Mesenchymal stem cell (in vitro differentiated cells and primary cell): ENCODE data around the gene MEX3B.

Source experiments
- DNase-seq: peaks from one replicate; pipeline ENCODE4 v3.0.0-alpha.2; 2013
- H2AFZ ChIP-seq: one replicate; pipeline ENCODE4 v1.6.1; 2013; ENCODE audit warnings: low read depth, mild to moderate bottlenecking, control low read depth, inconsistent platforms, low read length, moderate library complexity
- H2AK5ac ChIP-seq: 2 replicates; pipeline ENCODE4 v1.6.1; 2013; ENCODE audit warnings: low read length, moderate library complexity, mild to moderate bottlenecking, inconsistent platforms; ENCODE audit not compliant: severe bottlenecking
- H2BK120ac ChIP-seq: one replicate; pipeline ENCODE4 v1.6.1; 2013; ENCODE audit warnings: low read depth, mild to moderate bottlenecking, inconsistent platforms, low read length, moderate library complexity
- H2BK12ac ChIP-seq, 2 experiments: one replicate each; pipeline ENCODE4 v1.6.1; 2013; ENCODE audit warnings: inconsistent platforms in 2 of 2, low read length in 2 of 2, mild to moderate bottlenecking in 2 of 2, moderate library complexity in 2 of 2, control low read depth in 1 of 2
- H2BK15ac ChIP-seq: one replicate; pipeline ENCODE4 v1.6.1; 2013; ENCODE audit warnings: mild to moderate bottlenecking, low read depth, inconsistent platforms; ENCODE audit not compliant: poor library complexity, severe bottlenecking
- H2BK5ac ChIP-seq: 2 replicates; pipeline ENCODE4 v1.6.1; 2013; ENCODE audit warnings: low read depth, mild to moderate bottlenecking, low read length, control low read depth, inconsistent platforms; ENCODE audit not compliant: poor library complexity, severe bottlenecking
- H3K14ac ChIP-seq, 2 experiments: one replicate each; pipeline ENCODE4 v1.6.1; 2013; ENCODE audit warnings: inconsistent platforms in 2 of 2, low read length in 2 of 2, control low read depth in 1 of 2, mild to moderate bottlenecking in 1 of 2, moderate library complexity in 1 of 2
- H3K18ac ChIP-seq, 2 experiments: one replicate each; pipeline ENCODE4 v1.6.1; 2013; ENCODE audit warnings: inconsistent platforms in 2 of 2, low read length in 2 of 2, control low read depth in 1 of 2, low read depth in 1 of 2, mild to moderate bottlenecking in 1 of 2
- H3K23ac ChIP-seq, 2 experiments: one replicate each; pipeline ENCODE4 v1.6.1; 2013; ENCODE audit warnings: inconsistent platforms in 2 of 2, low read length in 2 of 2, mild to moderate bottlenecking in 2 of 2, moderate library complexity in 2 of 2, control low read depth in 1 of 2
- H3K27ac ChIP-seq: 2 replicates; pipeline ENCODE4 v1.5.1; 2013; ENCODE audit warnings: mild to moderate bottlenecking, moderate library complexity, low read length, control low read depth, inconsistent platforms; ENCODE audit not compliant: poor library complexity, severe bottlenecking
- H3K27me3 ChIP-seq, 2 experiments: 2 replicates each; pipeline versions ENCODE4 v1.6.1 to v1.7.0; 2013; ENCODE audit warnings: low read length in 2 of 2, mild to moderate bottlenecking in 2 of 2, moderate library complexity in 2 of 2, control low read depth in 1 of 2, inconsistent platforms in 1 of 2; ENCODE audit not compliant: control insufficient read depth in 1 of 2, insufficient read depth in 1 of 2
- H3K36me3 ChIP-seq, 2 experiments: 2 replicates each; pipeline versions ENCODE4 v1.6.1 to v1.7.0; 2013; ENCODE audit warnings: low read length in 2 of 2, control low read depth in 1 of 2, inconsistent platforms in 1 of 2, low read depth in 1 of 2, mild to moderate bottlenecking in 1 of 2; ENCODE audit not compliant: insufficient read depth in 2 of 2, control insufficient read depth in 1 of 2
- H3K4ac ChIP-seq, 2 experiments: one replicate each; pipeline ENCODE4 v1.6.1; 2013; ENCODE audit warnings: inconsistent platforms in 2 of 2, low read length in 2 of 2, mild to moderate bottlenecking in 2 of 2, moderate library complexity in 2 of 2, control low read depth in 1 of 2, low read depth in 1 of 2
- H3K4me1 ChIP-seq: 2 replicates; pipeline ENCODE4 v1.6.1; 2013; ENCODE audit warnings: low read depth, low read length, control low read depth; ENCODE audit not compliant: control insufficient read depth, insufficient read depth
- H3K4me2 ChIP-seq: 2 replicates; pipeline ENCODE4 v1.6.1; 2013; ENCODE audit warnings: low read length, mild to moderate bottlenecking, inconsistent platforms; ENCODE audit not compliant: poor library complexity, severe bottlenecking
- H3K4me3 ChIP-seq, 2 experiments: 2 replicates each; pipeline versions ENCODE4 v1.5.1 to v1.7.0; 2013; ENCODE audit warnings: low read length in 2 of 2, mild to moderate bottlenecking in 2 of 2, control low read depth in 1 of 2, low read depth in 1 of 2; ENCODE audit not compliant: insufficient read depth in 1 of 2
- H3K79me1 ChIP-seq: replicated peaks from 2 replicates; pipeline ENCODE4 v1.6.1; 2013; ENCODE audit warnings: mild to moderate bottlenecking, control low read depth, low read length, inconsistent platforms; ENCODE audit not compliant: poor library complexity, severe bottlenecking
- H3K9ac ChIP-seq: 2 replicates; pipeline ENCODE4 v1.7.0; 2013; ENCODE audit warnings: mild to moderate bottlenecking, low read length, moderate library complexity
- H3K9me3 ChIP-seq: 2 replicates; pipeline ENCODE4 v1.7.0; 2013; ENCODE audit warnings: mild to moderate bottlenecking, low read length; ENCODE audit not compliant: control insufficient read depth
- H4K8ac ChIP-seq: one replicate; pipeline ENCODE4 v1.6.1; 2013; ENCODE audit warnings: inconsistent platforms, mild to moderate bottlenecking, low read length, moderate library complexity
- H4K91ac ChIP-seq: one replicate; pipeline ENCODE4 v1.6.1; 2013; ENCODE audit warnings: mild to moderate bottlenecking, low read length, inconsistent platforms
- WGBS: methylation state at CpG from one replicate; pipeline ENCODE4 v1.1.7; 2013; ENCODE audit warnings: mixed read lengths; 5-methylcytosine and 5-hydroxymethylcytosine counted together

The MEX3B gene

GRCh38 chr15:82062479-82063454 lies 16.9 kb upstream of the MEX3B start:
- Histone ChIP-seq H4K8ac (no peak overlapping the region), H3K4ac (no peak overlapping the region), H3K4me1 (peaks cover 3% of the 10 kb centered on the region), H3K14ac (no peak overlapping the region), H3K79me1 (no peaks in the 10 kb centered on the region), H3K18ac (no peak overlapping the region), H2BK5ac (no peak overlapping the region), H2BK12ac (no peak overlapping the region), H3K9me3 (no peaks in the 10 kb centered on the region), H2AFZ (no peak overlapping the region), H3K4me3 (no peak overlapping the region), H3K27ac (no peak overlapping the region), H2BK15ac (no peak overlapping the region), H2AK5ac (no peak overlapping the region), H3K36me3 (no peaks in the 10 kb centered on the region), H3K4me2 (no peak overlapping the region), H3K23ac (no peak overlapping the region), H3K27me3 (peaks cover 56 to 59% of the 10 kb centered on the region in 2 experiments), H4K91ac (no peak overlapping the region), H2BK120ac (no peak overlapping the region), H3K9ac (no peak overlapping the region)
- WGBS = 28% methylated on average over 19 of the region's 20 CpGs
- DNase-seq = no peak

GRCh38 chr15:82060817-82061216 lies 15.0 kb upstream of the MEX3B start:
- peaks cover 73 to 79% of the 10 kb centered on the region in 2 experiments for H3K27me3 ChIP-seq
- H3K79me1 ChIP-seq = no peaks in the 10 kb centered on the region
- 79% methylated on average over 4 of the region's 5 CpGs for WGBS
- H2BK120ac ChIP-seq = no peak overlapping the region
- H2AK5ac ChIP-seq = no peak overlapping the region
- H3K4me3 ChIP-seq = no peak overlapping the region
- no peak overlapping the region for H2BK12ac ChIP-seq
- H3K14ac ChIP-seq = no peak overlapping the region
- no peak overlapping the region for H2AFZ ChIP-seq
- H3K4me1 ChIP-seq = peaks cover 3% of the 10 kb centered on the region
- no peak overlapping the region for H3K4ac ChIP-seq
- H3K4me2 ChIP-seq = no peak overlapping the region
- no peaks in the 10 kb centered on the region for H3K9me3 ChIP-seq
- H3K36me3 ChIP-seq = no peaks in the 10 kb centered on the region
- no peak overlapping the region for H3K23ac ChIP-seq
- no peak overlapping the region for H4K91ac ChIP-seq
- H4K8ac ChIP-seq = no peak overlapping the region
- H3K18ac ChIP-seq = no peak overlapping the region
- H2BK15ac ChIP-seq = no peak overlapping the region
- H3K9ac ChIP-seq = no peak overlapping the region
- H3K27ac ChIP-seq = no peak overlapping the region
- DNase-seq = no peak
- no peak overlapping the region for H2BK5ac ChIP-seq

GRCh38 chr15:82058517-82059204 lies 12.8 kb upstream of the MEX3B start:
- no peak overlapping the region for H3K9ac ChIP-seq
- H3K4me2 ChIP-seq = no peak overlapping the region
- no peak overlapping the region for H2BK15ac ChIP-seq
- no peak overlapping the region for H4K91ac ChIP-seq
- H3K4ac ChIP-seq = no peak overlapping the region
- H2AFZ ChIP-seq = no peak overlapping the region
- H3K9me3 ChIP-seq = no peaks in the 10 kb centered on the region
- H4K8ac ChIP-seq = no peak overlapping the region
- 30% methylated on average over 2 of the region's 2 CpGs for WGBS
- no peak overlapping the region for H3K4me3 ChIP-seq
- H2BK5ac ChIP-seq = no peak overlapping the region
- no peak overlapping the region for H2BK12ac ChIP-seq
- H3K27ac ChIP-seq = no peak overlapping the region
- no peak overlapping the region for H3K14ac ChIP-seq
- no peaks in the 10 kb centered on the region for H3K79me1 ChIP-seq
- H3K4me1 ChIP-seq = peaks cover 3% of the 10 kb centered on the region
- H3K23ac ChIP-seq = no peak overlapping the region
- no peak overlapping the region for H3K18ac ChIP-seq
- H3K36me3 ChIP-seq = no peaks in the 10 kb centered on the region
- no peak for DNase-seq
- no peak overlapping the region for H2AK5ac ChIP-seq
- H3K27me3 ChIP-seq = peaks cover 60 to 71% of the 10 kb centered on the region in 2 experiments
- H2BK120ac ChIP-seq = no peak overlapping the region

GRCh38 chr15:82058026-82058425 lies 12.2 kb upstream of the MEX3B start:
- H3K27me3 ChIP-seq = peaks cover 53 to 67% of the 10 kb centered on the region in 2 experiments
- no peak for DNase-seq
- H2AK5ac ChIP-seq = no peak overlapping the region
- H3K9ac ChIP-seq = no peak overlapping the region
- H3K9me3 ChIP-seq = no peaks in the 10 kb centered on the region
- H2AFZ ChIP-seq = no peak overlapping the region
- H3K36me3 ChIP-seq = no peaks in the 10 kb centered on the region
- no peak overlapping the region for H3K18ac ChIP-seq
- no peak overlapping the region for H2BK120ac ChIP-seq
- WGBS = 14% methylated on average over 7 of the region's 14 CpGs
- H3K79me1 ChIP-seq = no peaks in the 10 kb centered on the region
- H2BK15ac ChIP-seq = peak overlapping the region; percentile 36
- H3K14ac ChIP-seq = no peak overlapping the region
- no peak overlapping the region for H4K8ac ChIP-seq
- H3K4me3 ChIP-seq = no peak overlapping the region
- H4K91ac ChIP-seq = no peak overlapping the region
- no peak overlapping the region for H2BK5ac ChIP-seq
- no peak overlapping the region for H2BK12ac ChIP-seq
- peak overlapping the region in 1 of 2 experiments; percentile 95 for H3K23ac ChIP-seq
- H3K4me2 ChIP-seq = no peak overlapping the region
- no peak overlapping the region for H3K27ac ChIP-seq
- H3K4me1 ChIP-seq = peaks cover 3% of the 10 kb centered on the region
- no peak overlapping the region for H3K4ac ChIP-seq
